Renal pelvis (tissue), 4 donors: Measurements from ENCODE around the gene LPAR2. TPM values are rescaled to one million over a fixed set of nuclear protein-coding genes. Genes with fewer than 3 reads are reported as not detected.
"Not testable (repeated sequence)": the region's sequence is repeated elsewhere in the genome, so short reads cannot be mapped to it uniquely, and the experiment has no call there.

ENCODE experiments used
- DNase-seq: peaks from one replicate; pipeline ENCODE4 v3.0.0-alpha.2; 2013
- polyA plus RNA-seq, 3 donors: library from polyadenylated mRNA; unstranded; fragments of 120-200 nt; gene quantifications; one replicate each; pipeline ENCODE4 v1.2.1, GENCODE V29; 2013; ENCODE audit not compliant: insufficient read length in 3 of 3

The LPAR2 gene
- polyA plus RNA-seq, 3 donors: 33.1 to 34.6 (median 33.7) TPM

- DNase-seq: no peak
Observed at GRCh38 chr19:19602713-19603324, 25.2 kb downstream of the LPAR2 start.

- DNase-seq: no peak
Observed at GRCh38 chr19:19602136-19602712, 25.8 kb downstream of the LPAR2 start.

- DNase-seq: no peak
Observed at GRCh38 chr19:19600793-19601330, 27.2 kb downstream of the LPAR2 start.

GRCh38 chr19:19598728-19599451, 29.1 kb downstream of the LPAR2 start:
- DNase-seq: not testable (repeated sequence)

- DNase-seq: no peak
Observed at GRCh38 chr19:19597809-19598306, 30.2 kb downstream of the LPAR2 start.

GRCh38 chr19:19595171-19595701, 32.8 kb downstream of the LPAR2 start:
- no peak for DNase-seq

- no peak for DNase-seq
Observed at GRCh38 chr19:19594381-19594780, 33.6 kb downstream of the LPAR2 start.

- no peak for DNase-seq
Observed at GRCh38 chr19:19592690-19593089, 35.3 kb downstream of the LPAR2 start.

- DNase-seq: no peak
Observed at GRCh38 chr19:19591133-19591825, 36.7 kb downstream of the LPAR2 start.

- no peak for DNase-seq
Observed at GRCh38 chr19:19588546-19588945, 39.5 kb downstream of the LPAR2 start.

GRCh38 chr19:19587771-19588170, 40.2 kb downstream of the LPAR2 start:
- no peak for DNase-seq

GRCh38 chr19:19584356-19584755, 43.7 kb downstream of the LPAR2 start:
- DNase-seq: no peak

- DNase-seq: no peak
Observed at GRCh38 chr19:19582471-19582870, 45.5 kb downstream of the LPAR2 start.

- no peak for DNase-seq
Observed at GRCh38 chr19:19581391-19581790, 46.6 kb downstream of the LPAR2 start.

GRCh38 chr19:19580418-19580817, 47.6 kb downstream of the LPAR2 start:
- DNase-seq: no peak

GRCh38 chr19:19579533-19580361, 48.3 kb downstream of the LPAR2 start:
- DNase-seq: no peak

- no peak for DNase-seq
Observed at GRCh38 chr19:19578252-19578651, 49.8 kb downstream of the LPAR2 start.

GRCh38 chr19:19575411-19575810, 52.6 kb downstream of the LPAR2 start:
- DNase-seq: no peak
